Hindlimb muscle (tissue), 1 donor: ENCODE results near the gene AGBL3. TPM values are rescaled to one million over a fixed set of nuclear protein-coding genes. Genes with fewer than 3 reads are reported as not detected.

Experiments used
- DNase-seq: peaks from one replicate; pipeline ENCODE4 v3.0.0-alpha.2; 2013
- polyA plus RNA-seq: library from polyadenylated mRNA; unstranded; fragments of 120-200 nt; gene quantifications from one replicate; pipeline ENCODE4 v1.2.1, GENCODE V29; 2013; ENCODE audit not compliant: insufficient read length

Gene AGBL3
- polyA plus RNA-seq, 1 donor = 3.6 TPM

DNA sequence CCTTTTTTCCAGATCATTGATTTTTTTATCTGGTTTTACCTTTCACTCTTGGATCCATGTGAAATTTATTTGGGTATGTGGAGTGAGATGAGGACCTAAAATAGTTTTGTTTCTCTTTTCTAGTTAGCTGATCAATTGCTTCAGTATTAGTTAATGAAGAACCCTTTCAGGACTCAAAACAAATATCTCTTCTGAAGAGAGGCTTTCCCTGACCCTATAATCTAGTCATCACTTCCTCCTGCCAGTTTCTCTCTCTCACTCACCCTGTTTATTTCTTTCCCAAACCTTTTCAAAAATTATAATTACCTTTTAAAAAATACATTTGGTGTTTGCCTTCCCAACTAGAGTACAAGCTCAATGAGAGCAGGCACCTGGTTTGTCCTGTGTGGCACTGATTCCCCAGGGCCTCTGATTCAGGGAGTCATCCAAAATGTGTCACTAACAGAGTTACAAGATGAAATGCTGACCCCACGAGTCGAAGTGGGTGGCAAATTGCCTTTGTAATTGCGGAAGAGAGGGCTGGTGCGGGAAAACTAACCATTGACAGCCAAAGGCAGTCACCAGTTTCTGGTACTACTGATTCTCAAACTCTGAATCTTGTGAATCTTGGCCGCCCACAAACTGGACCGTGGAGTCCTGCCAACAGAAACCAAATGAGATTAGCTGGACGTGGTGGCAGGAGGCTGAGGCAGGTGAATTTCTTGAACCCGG, 163.9 kb downstream of the AGBL3 start:
- DNase-seq = no peak

DNA sequence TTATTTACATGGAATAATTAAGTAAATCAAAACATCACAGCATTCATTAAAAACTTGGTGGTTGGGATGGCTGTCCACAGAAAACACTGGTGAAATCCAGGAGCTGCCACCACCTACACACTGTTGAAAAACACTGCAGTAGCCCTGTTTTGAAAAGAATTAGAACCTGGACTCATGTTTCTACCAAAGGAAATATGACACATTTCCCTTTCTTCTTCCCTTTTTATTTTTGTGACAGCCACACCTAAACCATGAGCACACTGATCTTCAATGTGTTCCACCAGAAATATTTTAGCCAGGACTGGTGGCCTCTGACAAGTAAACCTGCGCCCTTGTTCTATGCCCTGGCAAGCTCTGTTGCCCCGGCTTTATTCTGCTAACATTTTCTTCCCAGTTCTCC, 164.8 kb downstream of the AGBL3 start:
- no peak for DNase-seq

DNA sequence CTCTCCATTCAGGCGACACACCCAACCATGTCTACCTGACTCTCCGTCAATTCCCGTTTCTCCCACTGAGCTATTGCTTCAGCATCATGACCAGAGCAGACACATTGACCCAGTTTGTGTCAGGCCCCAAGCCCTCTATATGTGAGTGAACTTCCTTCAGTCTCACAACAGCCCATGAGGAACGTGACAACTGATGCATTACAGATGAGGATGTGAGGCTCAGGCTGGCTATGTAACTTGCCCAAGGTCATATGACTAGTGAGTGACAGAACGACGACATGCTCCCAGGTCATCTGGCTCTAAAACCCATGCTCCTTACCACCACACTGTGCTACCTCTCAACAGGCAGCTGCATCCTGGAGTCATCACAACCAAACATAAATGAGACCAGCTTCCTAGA, 165.2 kb downstream of the AGBL3 start:
- no peak for DNase-seq

DNA sequence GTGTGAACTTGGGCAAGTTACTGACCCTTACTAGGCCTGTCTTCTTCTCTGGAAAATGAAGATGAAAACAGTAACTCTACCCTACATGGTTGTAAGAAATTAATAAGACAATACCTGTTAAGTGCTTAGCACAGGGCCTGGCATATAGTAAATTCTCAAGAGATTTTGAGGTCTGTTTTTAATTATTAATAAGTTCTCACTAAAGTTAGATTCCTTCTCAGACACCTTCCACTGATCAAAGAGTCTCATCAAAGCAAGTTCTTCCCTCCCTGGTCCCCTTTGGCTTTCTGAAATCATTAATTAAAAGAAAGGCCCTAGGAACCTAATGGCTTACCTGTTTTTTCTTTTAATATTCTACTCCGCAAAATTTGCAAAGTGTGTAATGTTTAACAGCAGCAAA, 166.1 kb downstream of the AGBL3 start:
- DNase-seq = no peak

DNA sequence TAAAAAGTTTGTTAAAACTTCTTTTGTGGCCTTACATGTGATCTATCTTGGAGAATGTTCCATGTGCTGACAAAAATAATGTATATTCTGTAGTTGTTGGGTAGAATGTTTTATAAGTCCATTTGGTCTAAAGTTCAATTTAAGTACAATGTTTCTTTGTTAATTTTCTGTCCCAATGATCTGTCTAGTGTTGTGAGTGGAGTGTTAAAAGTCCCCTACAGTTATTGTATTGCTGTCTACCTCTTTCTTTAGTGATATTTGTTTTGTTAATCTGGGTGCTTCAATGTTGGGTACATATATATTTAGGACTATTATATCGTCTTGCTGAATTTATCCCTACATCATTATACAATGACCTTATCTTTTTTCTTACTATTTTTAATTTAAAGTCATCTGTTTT, 168.4 kb downstream of the AGBL3 start:
- no peak for DNase-seq

DNA sequence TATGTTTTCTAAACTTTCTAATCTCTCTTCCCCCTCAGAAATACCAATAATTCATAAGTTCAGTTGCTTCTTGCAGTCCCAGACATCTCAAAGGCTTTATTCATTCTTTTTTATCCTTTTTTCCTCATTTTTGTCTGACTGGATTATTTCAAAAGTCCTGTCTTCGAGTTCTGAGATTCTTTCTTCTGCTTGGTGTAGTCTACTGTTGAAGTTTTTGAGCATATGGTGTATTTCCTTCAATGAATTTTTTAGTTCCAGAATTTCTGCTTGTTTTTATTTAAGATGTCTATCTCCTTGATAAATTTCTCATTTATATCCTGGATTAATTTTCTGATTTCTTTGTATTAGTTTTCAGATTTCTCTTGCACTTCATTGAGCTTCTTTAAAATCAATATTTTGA, 170.0 kb downstream of the AGBL3 start:
- DNase-seq = no peak

DNA sequence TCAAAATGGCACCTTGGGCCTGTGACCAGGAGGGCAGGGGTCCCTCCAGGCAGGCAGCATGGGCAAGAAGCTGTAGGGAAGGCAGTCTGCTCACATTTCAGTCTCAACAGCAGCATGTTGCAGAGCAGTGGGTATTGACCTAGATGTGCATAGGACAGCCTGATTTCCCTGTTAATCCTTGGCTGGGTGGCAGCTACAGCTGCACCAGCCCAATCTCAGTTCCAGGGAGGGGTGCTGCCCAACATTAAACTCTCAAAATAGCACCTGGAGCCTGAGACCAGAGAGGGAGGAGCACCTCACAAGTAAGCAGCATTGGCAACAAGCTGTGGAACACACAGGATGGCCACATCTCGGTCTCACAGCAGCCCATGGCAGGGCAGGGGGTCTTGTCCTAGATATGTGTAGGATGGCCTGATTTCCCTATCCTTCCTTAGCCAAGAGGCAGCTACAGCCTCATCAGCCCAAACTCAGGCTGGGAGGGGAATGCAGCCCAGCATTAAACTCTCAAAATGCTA, 171.9 kb downstream of the AGBL3 start:
- DNase-seq = no peak

DNA sequence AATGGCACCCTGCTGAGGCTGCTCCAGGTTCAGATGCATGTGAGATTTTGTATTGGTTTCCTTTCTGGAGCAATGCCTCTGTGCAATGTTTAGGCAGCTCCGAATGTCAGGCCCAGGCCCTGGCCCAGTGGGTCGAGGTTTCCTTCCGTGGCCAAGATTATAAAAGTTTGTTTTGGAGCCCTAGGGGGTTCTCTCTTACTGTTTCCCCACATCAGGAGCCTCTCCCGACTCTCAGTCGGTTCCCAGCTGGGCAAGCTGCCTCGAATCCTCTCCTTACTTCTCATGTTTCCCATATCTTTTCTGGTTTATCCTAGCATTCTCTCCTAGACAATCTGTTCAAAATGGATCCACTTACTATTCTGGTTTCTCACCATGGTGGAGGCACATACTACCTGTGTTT, 172.6 kb downstream of the AGBL3 start:
- DNase-seq = no peak

DNA sequence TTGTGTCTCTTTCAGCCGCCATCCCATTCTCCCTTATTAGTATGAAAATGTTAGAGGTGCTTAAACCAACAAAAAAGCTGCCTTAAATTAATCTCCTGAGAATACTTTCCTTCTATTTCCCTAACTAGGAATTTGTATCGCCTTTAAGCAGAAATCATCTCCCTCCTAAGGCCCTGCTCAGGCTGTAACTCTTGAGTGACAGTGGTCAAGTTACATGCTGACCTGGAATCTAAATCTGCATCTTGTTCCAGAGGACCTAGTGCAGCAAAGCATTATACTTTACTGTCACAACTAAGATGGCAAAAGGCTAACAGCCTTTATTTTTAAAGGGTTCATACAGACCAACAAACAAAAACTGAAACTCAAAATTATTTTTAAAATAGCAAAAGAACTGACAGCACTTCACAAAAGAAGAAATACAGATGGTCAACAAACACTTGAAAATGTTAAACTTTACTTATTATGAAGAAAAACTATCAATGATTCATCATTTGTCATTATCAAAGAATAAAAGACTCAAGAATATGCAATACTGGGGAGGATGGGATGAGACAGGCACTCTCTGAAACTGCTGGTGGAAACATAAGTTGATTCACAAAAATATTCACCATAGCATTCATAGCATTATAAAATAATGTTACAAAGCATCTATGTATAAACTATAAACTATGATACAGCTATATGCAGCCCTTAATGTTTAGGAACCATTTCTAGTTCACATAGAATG, 173.2 kb downstream of the AGBL3 start:
- DNase-seq = no peak

DNA sequence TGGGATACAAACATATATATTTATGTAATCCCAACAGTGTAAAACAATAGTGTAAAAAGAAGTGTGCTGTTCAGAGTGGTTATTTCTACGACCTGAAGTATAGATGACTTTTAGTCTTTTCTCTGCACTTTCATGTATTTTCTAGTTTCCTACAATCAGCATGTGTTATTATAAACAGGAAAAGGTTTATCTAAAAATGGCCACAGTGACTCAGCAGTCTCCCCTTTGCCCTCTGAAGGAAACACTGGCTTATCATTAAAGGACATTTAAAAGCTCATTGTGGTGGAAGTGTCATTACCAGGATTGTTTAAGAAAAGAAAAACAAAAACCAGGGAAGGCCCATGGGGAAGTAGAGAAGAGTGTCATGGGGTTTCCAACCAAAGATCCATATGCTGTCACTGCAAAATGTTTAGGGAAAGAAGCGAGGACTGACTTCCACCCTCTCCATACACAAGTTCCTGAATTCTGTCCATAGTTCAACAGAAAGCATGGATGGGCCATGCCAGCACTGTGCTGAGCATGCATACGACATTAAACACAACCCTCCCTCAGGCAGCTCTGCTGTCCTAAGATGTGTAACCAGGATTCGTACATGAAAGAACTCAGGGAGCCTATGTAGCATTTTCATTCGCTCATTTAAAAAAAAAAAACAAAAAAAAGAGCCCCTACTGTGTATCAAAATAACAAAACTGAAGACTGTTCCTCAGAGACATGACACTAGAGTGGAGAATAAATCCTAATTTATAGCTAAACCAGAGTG, 174.0 kb downstream of the AGBL3 start:
- DNase-seq = no peak

DNA sequence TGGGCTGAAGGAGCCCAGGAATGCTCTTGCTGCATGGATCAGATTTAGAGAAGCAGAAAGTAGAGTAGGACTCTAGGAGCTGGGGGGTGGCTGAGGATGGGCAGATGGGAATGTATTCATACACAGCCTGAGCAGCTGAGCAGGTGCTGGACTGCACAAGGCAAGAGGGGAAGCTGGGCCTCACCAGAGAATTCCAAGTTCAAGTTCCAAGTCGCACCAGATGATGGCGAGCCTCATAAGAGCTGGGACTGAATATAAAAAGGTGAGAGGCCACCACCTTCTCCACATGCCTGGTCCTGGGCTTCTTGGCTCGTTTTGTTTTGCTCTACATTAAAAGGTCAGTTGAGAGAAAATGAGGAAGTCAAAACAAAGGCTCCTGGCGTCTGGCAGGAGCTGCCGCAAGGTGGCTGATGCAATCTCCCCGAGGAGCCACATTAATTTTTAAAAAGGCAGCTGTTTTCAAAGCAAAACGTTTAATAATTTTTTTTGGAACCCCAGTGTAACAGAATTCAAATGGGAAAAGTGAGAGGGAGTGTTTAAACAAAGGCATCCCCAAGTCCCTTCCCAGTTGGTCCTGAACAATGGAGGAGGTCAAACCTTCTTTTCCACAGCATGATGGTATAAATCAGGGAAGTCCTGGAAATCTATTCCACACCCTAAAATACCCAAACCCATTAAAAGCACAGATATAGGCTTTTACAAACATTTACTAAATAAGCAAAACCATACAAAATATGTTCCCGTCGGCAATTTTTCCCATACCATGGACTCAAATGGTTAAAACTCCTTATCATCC, 174.7 kb downstream of the AGBL3 start:
- DNase-seq = no peak

DNA sequence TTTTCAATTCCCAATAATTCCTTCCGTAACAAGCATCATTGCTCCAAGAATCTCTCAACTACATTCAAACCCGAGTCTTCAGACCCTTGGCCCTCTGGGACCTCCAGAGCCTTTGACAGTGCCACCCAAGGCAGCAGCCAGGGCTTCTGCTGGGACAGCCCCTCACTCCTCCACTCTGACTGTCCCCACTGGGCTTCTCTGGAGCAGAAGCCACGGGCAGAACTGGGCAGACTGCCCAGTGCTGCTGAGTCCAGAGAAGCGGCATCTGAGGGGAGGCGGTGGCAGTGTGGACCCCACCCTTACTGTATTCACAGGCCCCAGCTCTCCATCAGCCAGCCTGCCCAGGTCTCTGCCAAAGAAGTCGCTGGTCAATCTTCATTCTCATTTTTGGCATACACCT, 175.4 kb downstream of the AGBL3 start:
- no peak for DNase-seq

DNA sequence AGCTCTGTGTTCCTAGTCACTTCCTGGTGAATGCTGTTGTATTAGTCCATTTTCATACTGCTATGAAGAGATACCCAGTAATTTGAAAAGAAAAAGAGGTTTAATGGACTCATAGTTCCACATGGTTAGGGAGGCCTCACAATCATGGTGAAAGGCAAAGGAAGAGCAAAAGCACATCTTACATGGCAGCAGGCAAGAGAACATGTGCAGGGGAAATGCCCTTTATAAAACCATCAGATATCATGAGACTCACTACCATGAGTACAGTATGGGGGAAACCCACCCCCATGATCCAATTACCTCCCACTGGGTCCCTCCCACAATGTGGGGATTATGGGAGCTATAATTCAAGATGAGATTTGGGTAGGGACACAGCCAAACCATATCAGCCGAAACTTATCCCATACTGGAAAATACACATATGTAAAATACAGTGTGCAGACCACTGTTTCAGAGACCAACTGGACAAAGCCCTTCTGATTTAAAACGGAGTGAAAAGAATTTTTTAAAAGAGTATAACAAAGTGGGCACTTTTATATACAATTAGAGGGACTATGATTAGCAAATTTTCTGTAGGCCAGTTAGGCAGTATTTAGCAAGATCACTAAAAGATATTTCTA, 176.2 kb downstream of the AGBL3 start:
- no peak for DNase-seq

DNA sequence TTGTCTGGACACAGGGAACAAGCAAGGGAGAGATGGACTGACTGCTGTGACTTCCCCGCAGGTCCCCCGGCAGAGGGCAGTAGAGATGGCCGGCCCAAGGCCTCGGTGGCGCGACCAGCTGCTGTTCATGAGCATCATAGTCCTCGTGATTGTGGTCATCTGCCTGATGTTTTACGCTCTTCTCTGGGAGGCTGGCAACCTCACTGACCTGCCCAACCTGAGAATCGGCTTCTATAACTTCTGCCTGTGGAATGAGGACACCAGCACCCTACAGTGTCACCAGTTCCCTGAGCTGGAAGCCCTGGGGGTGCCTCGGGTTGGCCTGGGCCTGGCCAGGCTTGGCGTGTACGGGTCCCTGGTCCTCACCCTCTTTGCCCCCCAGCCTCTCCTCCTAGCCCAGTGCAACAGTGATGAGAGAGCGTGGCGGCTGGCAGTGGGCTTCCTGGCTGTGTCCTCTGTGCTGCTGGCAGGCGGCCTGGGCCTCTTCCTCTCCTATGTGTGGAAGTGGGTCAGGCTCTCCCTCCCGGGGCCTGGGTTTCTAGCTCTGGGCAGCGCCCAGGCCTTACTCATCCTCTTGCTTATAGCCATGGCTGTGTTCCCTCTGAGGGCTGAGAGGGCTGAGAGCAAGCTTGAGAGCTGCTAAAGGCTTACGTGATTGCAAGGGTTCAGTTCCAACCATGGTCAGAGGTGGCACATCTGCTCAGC, 178.2 kb downstream of the AGBL3 start:
- DNase-seq = no peak

DNA sequence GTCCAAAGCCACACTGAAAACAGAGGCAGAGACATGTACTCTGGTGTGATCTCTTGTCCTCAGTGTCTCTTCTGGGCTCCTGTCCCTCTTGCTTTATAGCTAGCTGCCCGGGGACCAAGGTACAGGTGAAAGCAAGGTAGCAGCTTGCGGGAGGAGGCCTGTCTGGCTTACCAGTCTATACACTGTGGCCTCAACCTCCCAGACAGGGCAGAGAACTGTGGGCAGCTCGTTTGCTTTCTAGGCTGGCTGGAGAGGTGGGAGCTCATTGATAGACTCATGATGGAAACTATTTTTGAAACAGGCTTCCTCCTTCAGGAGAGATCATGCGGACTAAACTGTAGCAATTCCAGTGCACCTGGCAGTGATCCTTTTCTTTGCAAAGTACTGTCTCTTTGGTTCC, 179.6 kb downstream of the AGBL3 start:
- no peak for DNase-seq

DNA sequence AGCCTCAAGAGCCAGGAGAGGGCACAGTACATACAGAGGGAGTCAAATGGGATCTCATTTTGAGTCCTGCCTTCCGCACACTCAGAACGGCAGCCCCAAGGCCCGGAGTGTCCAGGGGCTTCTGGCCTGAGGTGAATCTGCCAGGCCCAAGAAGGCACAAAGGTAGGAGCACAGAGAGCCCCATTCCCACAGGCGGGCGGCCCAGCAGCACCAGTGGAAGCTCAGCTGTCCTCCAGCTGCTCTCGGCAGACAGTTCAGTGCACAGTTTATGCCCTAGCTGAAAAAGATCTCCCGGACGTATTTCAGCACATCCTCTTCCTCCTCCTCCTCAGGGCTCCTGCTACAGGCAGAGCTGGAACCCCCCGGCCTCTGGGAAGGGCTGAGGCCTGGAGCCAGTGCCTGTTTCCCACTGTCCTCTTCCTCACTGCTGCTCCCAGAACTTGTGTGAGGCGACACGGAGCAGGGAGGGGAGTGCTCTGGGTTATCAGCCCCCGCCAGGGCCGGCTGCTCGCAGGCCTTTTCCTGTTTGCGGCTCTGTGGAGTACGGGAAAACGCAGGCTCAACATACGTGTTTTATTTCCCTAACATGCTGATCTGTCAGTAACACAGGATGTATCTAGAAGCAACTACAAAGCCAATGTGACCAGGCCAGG, 180.2 kb downstream of the AGBL3 start:
- no peak for DNase-seq

DNA sequence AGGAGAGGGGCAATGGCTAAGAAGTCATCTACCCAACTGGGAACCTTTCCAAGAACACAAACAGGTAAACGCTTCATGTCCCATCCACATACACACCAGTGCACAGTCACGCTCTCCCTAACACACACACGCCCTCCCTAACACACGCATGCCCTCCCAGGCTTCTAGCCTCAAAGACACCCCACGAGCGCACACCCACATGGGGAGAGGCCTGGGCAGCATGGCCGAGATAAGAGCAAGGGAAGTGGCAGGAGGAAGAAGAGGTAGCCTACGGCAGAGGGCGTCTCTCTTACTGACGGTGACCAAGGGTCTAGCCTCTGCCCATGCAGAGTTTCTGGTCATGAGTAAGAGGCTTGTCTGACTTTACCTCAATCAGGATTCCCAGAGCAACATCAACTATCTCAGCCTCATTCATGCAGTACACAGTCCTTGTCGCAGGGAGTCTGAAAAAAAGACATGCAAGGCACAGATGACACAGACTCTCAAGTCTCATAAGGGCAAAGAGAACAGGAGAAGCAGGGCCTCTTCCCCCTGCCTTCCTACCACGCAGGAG, 181.1 kb downstream of the AGBL3 start:
- no peak for DNase-seq

DNA sequence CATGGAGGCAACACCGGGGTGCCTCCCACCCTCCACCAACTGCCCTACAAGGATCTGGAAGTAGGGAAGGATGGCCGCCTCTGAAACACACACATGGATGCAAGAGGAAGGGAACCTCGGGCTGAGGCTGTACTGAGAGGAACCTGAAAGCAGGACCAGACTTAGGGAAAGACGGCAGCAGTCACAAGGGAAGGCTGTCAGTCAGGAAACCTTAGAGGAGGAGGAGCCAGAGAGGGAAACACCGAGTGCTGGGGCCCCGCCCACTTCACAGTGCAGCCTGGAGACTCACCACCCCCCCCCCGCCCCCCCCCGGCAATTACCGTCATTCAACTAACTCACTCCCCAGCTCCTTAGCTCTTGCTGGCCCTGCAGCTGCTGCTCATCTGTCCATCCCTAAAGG, 181.7 kb downstream of the AGBL3 start:
- no peak for DNase-seq

DNA sequence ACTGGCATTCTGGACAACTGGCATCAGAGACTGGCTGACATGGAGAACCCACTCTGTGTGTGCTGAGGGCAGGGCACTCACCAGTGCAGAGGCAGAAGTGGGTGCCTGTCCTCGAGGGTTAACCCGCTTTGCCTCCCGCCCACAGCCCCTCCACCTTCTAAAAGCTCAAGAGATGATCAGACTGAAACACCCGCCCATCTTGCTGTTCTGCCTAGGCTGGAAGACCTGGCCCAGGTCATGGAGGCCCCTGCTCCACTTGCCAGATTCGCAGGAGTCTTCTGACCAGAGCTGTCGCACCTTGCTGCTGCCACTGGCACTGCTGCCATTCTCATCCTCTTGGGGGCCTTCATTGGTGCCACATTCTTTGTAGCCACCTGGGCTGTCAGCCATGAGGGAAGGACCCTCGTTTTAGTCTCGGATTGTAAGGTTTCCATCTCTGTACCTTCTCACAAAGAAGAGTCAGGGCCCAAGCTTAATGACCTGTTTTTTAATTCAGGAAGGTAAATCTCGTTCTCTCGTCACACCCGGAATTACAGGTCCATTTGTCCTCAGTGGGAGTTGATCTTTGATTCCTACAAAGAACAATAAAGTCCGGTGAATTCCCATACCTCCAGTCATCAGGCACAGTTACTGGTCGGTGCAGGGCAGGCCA, 182.3 kb downstream of the AGBL3 start:
- no peak for DNase-seq
